SK-N-SH (cell line): Measurements from ENCODE around the gene DUSP2. TPM values are rescaled to one million over a fixed set of nuclear protein-coding genes. Genes with fewer than 3 reads are reported as not detected.

Experiments used
- CTCF ChIA-PET: fragments of 300-600, 350-600 bp; formaldehyde crosslinking; extraction: SDS; loops from one replicate; lab custom pipeline; 2021; lab: Yijun Ruan, JAX
- POLR2A ChIA-PET: fragments of 350-600 bp; sonication (Branson Sonifier 250); formaldehyde crosslinking; extraction: SDS; loops from one replicate; lab custom pipeline; 2020; ENCODE audit warnings: antibody characterized with exemption, inconsistent platforms; lab: Yijun Ruan, JAX
- DNase-seq: peaks from one replicate; pipeline ENCODE4 v3.0.0; 2012
- H2AFZ ChIP-seq: fragments of 200-600 bp; sonication (generic); 2 replicates; pipeline ENCODE4 v1.8.1; 2016; ENCODE audit warnings: antibody characterized with exemption, mild to moderate bottlenecking, low read depth
- H3F3A ChIP-seq: fragments of 200-600 bp; sonication (generic); replicated peaks from 2 replicates; pipeline ENCODE3; 2016; ENCODE audit warnings: antibody characterized with exemption, mild to moderate bottlenecking; ENCODE audit not compliant: insufficient read depth
- H3K27ac ChIP-seq, 2 experiments: fragments of 200-500 bp in 1 of 2; fragments of 200-600 bp in 1 of 2; sonication (Bioruptor generic) in 1 of 2; sonication (generic), shearing (Covaris generic) in 1 of 2; 2 replicates each; pipeline versions ENCODE4 v1.5.1 to v1.6.1; 2014 to 2016; ENCODE audit warnings: low read depth in 2 of 2, inconsistent platforms in 1 of 2, low read length in 1 of 2, mild to moderate bottlenecking in 1 of 2, mixed read lengths in 1 of 2
- H3K27me3 ChIP-seq: fragments of 200-600 bp; sonication (generic), shearing (Covaris generic); 2 replicates; pipeline ENCODE4 v1.6.1; 2016; ENCODE audit warnings: mixed run types; ENCODE audit not compliant: insufficient read depth
- H3K36me3 ChIP-seq, 2 experiments: fragments of 200-500 bp in 1 of 2; fragments of 200-600 bp in 1 of 2; sonication (Bioruptor generic) in 1 of 2; sonication (generic) in 1 of 2; replicated peaks in 1 of 2; 2 replicates each; pipeline versions ENCODE3 to v1.5.1; 2014 to 2016; ENCODE audit warnings: low read length in 1 of 2, mild to moderate bottlenecking in 1 of 2; ENCODE audit not compliant: insufficient read depth in 2 of 2, control insufficient read depth in 1 of 2
- H3K4me1 ChIP-seq, 2 experiments: fragments of 200-500 bp in 1 of 2; fragments of 200-600 bp in 1 of 2; sonication (Bioruptor generic) in 1 of 2; sonication (generic), shearing (Covaris generic) in 1 of 2; 2 replicates each; pipeline versions ENCODE4 v1.5.1 to v1.6.1; 2014 to 2016; ENCODE audit warnings: low read depth in 1 of 2, low read length in 1 of 2, mixed run types in 1 of 2; ENCODE audit not compliant: insufficient read depth in 2 of 2, control insufficient read depth in 1 of 2
- H3K4me2 ChIP-seq: fragments of 200-600 bp; sonication (generic), shearing (Covaris generic); 2 replicates; pipeline ENCODE4 v1.6.1; 2017; ENCODE audit warnings: mixed run types
- H3K4me3 ChIP-seq, 2 experiments: fragments of 200-500 bp in 1 of 2; fragments of 200-600 bp in 1 of 2; sonication (Bioruptor generic) in 1 of 2; sonication (generic), shearing (Covaris generic) in 1 of 2; 2 replicates each; pipeline versions ENCODE4 v1.5.1 to v1.8.1; 2014 to 2016; ENCODE audit warnings: low read depth in 2 of 2, inconsistent platforms in 1 of 2, low read length in 1 of 2, mild to moderate bottlenecking in 1 of 2, mixed read lengths in 1 of 2, moderate library complexity in 1 of 2
- H3K79me2 ChIP-seq: fragments of 200-600 bp; sonication (generic); 2 replicates; pipeline ENCODE4 v1.8.1; 2017; ENCODE audit warnings: mild to moderate bottlenecking; ENCODE audit not compliant: insufficient read depth
- H3K9ac ChIP-seq: fragments of 200-600 bp; sonication (generic); 2 replicates; pipeline ENCODE4 v1.6.1; 2017; ENCODE audit warnings: mixed run types
- H3K9me2 ChIP-seq: fragments of 200-600 bp; sonication (generic); 2 replicates; pipeline ENCODE4 v1.6.1; 2017; ENCODE audit warnings: mixed run types
- H3K9me3 ChIP-seq: fragments of 200-600 bp; sonication (generic); 2 replicates; pipeline ENCODE4 v1.6.1; 2017; ENCODE audit warnings: mixed run types, mild to moderate bottlenecking, moderate library complexity
- H4K20me1 ChIP-seq: fragments of 200-600 bp; sonication (generic); 2 replicates; pipeline ENCODE4 v1.6.1; 2017; ENCODE audit warnings: mild to moderate bottlenecking, mixed run types; ENCODE audit not compliant: insufficient read depth
- CHD2 ChIP-seq: fragments of 150-350 bp; IDR thresholded peaks from 2 replicates; pipeline ENCODE4 v1.6.1; 2018; ENCODE audit warnings: low read length; ENCODE audit not compliant: partially characterized antibody
- CTCF ChIP-seq: fragments of 200-600 bp; sonication (generic); IDR thresholded peaks from 2 replicates; pipeline ENCODE4 v1.6.1; 2017; ENCODE audit warnings: antibody characterized with exemption, mild to moderate bottlenecking, moderate library complexity
- EZH2phosphoT487 ChIP-seq: fragments of 200-600 bp; sonication (generic); IDR thresholded peaks from 2 replicates; pipeline ENCODE4 v1.6.1; 2017; ENCODE audit warnings: low read depth, mixed run types, mild to moderate bottlenecking, antibody characterized with exemption, moderate library complexity, borderline replicate concordance
- FOXJ3 ChIP-seq: sonication (generic); formaldehyde crosslinking; IDR thresholded peaks from 2 replicates; pipeline ENCODE4 v1.5.1; 2020; ENCODE audit warnings: mild to moderate bottlenecking, missing genetic modification reagents
- FOXM1 ChIP-seq: IDR thresholded peaks from 2 replicates; pipeline ENCODE4 v1.4.0; 2012; ENCODE audit warnings: low read depth, mild to moderate bottlenecking
- GATA2 ChIP-seq: sonication (generic); formaldehyde crosslinking; IDR thresholded peaks from 2 replicates; pipeline ENCODE4 v1.5.0; 2020; ENCODE audit warnings: mild to moderate bottlenecking, missing genetic modification reagents
- IRF3 ChIP-seq: fragments of 150-350 bp; IDR thresholded peaks from 2 replicates; pipeline ENCODE4 v1.6.1; 2016; ENCODE audit warnings: mild to moderate bottlenecking, low read depth, low read length
- JUND ChIP-seq: IDR thresholded peaks from 2 replicates; pipeline ENCODE4 v1.4.0; 2012
- RAD21 ChIP-seq: IDR thresholded peaks from 2 replicates; pipeline ENCODE4 v1.6.1; 2012; ENCODE audit warnings: mild to moderate bottlenecking, low read length
- RXRA ChIP-seq: IDR thresholded peaks from 2 replicates; pipeline ENCODE4 v1.4.0; 2012; ENCODE audit warnings: low read depth, mild to moderate bottlenecking, borderline replicate concordance
- SIN3A ChIP-seq: IDR thresholded peaks from 2 replicates; pipeline ENCODE4 v1.6.1; 2012; ENCODE audit warnings: low read depth, mild to moderate bottlenecking, low read length, moderate library complexity, borderline replicate concordance
- WGBS: methylation state at CpG from one replicate; pipeline ENCODE4 v1.1.6; 2017; ENCODE audit warnings: low lambda C conversion rate; 5-methylcytosine and 5-hydroxymethylcytosine counted together
- polyA plus RNA-seq, 3 experiments: library from polyadenylated mRNA; depleted of rRNA; stranded (reverse); fragments of >200 nt; gene quantifications; 2 replicates each; pipeline ENCODE4 v1.2.3, GENCODE V29; 2012
- TF ChIP-seq, protein P1 (sequence below): IDR thresholded peaks from 2 replicates; pipeline ENCODE4 v1.4.0; 2012; ENCODE audit warnings: low read depth, borderline replicate concordance

Gene DUSP2
- polyA plus RNA-seq, 1 of the 3 experiments (the other 2 are of a cell fraction): 0.79 TPM

GRCh38 chr2:96118698-96119388 is 26.4 kb downstream of the DUSP2 start:
- Histone ChIP-seq H3K9ac (no peak overlapping the region), H3K36me3 (no peaks in the 10 kb centered on the region), H3K9me3 (no peaks in the 10 kb centered on the region), H3K4me3 (no peak overlapping the region), H3K4me2 (no peak overlapping the region), H3K27me3 (no peaks in the 10 kb centered on the region; the same call in 1 of the 2 replicates), H3K9me2 (no peaks in the 10 kb centered on the region), H3K27ac (no peak overlapping the region), H3K79me2 (no peaks in the 10 kb centered on the region), H2AFZ (no peak overlapping the region), H3K4me1 (peaks cover 0 to 12% of the 10 kb centered on the region in 2 experiments; a peak in 1 of 4 replicates), H3F3A (no peaks in the 10 kb centered on the region), H4K20me1 (no peaks in the 10 kb centered on the region)
- ChIA-PET POLR2A (interaction anchor here (1.0 to 1.5 kb wide), 2 partner anchors 57 to 126 kb away, joined by 3 to 4 read pairs; no protein-coding TSS in a partner anchor), CTCF (interaction anchor here (0.7 to 8.0 kb wide), 9 partner anchors 11 to 391 kb away, joined by 3 to 101 read pairs (median 26); partner anchors contain the start of genes ANKRD36C, ASTL and DUSP2)
- 81% methylated on average over 9 of the region's 13 CpGs for WGBS
- TF ChIP-seq EZH2phosphoT487 (no peak), SIN3A (no peak), FOXJ3 (CRISPR knock-in tag) (no peak), GATA2 (no peak), FOXM1 (no peak), RXRA (no peak), RAD21 (no peak), CTCF (no peak), CHD2 (no peak), JUND (no peak), IRF3 (no peak)
- TF ChIP-seq, protein P1, sequence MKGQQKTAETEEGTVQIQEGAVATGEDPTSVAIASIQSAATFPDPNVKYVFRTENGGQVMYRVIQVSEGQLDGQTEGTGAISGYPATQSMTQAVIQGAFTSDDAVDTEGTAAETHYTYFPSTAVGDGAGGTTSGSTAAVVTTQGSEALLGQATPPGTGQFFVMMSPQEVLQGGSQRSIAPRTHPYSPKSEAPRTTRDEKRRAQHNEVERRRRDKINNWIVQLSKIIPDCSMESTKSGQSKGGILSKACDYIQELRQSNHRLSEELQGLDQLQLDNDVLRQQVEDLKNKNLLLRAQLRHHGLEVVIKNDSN: no peak
- no peak for DNase-seq
